SU-DHL-6 (cell line): ENCODE data around the gene PPP1R2.

Source experiments
- EZH2phosphoT487 ChIP-seq: fragments of 200-600 bp; sonication (generic), shearing (Covaris generic); conservative IDR thresholded peaks from 2 replicates; pipeline ENCODE4 v1.6.1; 2018; ENCODE audit warnings: mild to moderate bottlenecking, antibody characterized with exemption, low read length, moderate library complexity, mixed read lengths
- TF ChIP-seq, protein P1 (sequence below): fragments of 200-600 bp; sonication (generic); IDR thresholded peaks from one replicate; pipeline ENCODE4 v1.5.1; 2017; ENCODE audit warnings: antibody characterized with exemption, mild to moderate bottlenecking, low read length, moderate library complexity; ENCODE audit not compliant: insufficient read depth, poor library complexity, severe bottlenecking

DNA sequence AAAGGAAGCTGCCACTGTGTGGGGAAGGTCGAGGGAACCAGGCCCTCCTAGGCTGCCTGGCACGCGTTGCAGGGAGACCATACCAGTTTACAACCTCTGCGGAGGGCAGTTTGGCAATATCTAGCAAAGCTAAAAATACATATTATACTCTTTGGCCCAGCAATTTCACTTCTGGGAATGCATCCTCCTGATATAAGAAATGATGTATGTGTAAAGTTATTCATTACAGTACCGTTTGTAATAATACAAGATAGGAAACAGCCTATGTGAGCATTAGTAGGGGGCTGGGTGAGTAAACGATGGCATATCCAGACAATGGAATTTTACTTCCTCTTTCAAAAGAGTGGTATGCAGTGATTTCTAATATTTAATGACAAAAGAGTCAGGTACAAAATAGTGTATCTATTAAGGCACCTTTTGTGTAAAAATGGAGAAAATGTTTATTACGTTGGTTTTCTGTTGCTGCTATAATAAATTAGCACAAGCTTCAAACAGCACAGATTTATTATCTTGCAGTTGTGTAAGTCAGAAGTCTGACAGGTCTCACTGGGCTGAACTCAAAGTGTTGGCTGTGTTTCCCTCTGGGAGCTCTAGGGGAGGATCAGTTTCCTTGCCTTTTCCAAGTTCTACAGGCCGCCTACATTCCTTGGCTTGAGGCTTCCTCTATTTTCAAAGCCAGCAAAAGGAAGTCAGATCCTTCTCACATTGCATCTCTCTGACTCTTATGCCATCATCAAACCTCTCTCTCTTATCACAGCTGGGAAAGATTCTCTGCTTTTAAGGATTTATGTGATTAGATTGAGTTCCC is 31.6 kb upstream of the PPP1R2 start:
- TF ChIP-seq, protein P1, sequence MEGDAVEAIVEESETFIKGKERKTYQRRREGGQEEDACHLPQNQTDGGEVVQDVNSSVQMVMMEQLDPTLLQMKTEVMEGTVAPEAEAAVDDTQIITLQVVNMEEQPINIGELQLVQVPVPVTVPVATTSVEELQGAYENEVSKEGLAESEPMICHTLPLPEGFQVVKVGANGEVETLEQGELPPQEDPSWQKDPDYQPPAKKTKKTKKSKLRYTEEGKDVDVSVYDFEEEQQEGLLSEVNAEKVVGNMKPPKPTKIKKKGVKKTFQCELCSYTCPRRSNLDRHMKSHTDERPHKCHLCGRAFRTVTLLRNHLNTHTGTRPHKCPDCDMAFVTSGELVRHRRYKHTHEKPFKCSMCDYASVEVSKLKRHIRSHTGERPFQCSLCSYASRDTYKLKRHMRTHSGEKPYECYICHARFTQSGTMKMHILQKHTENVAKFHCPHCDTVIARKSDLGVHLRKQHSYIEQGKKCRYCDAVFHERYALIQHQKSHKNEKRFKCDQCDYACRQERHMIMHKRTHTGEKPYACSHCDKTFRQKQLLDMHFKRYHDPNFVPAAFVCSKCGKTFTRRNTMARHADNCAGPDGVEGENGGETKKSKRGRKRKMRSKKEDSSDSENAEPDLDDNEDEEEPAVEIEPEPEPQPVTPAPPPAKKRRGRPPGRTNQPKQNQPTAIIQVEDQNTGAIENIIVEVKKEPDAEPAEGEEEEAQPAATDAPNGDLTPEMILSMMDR = no peak
- TF ChIP-seq EZH2phosphoT487 = no peak
